GM18519 (cell line): ENCODE data around the gene NCAM2.
"Not testable (repeated sequence)": the region's sequence is repeated elsewhere in the genome, so short reads cannot be mapped to it uniquely, and the experiment has no call there.

Experiments
- ATAC-seq: cut with Tn5 transposase; IDR thresholded peaks from one replicate; pipeline ENCODE4 v1.9.1; 2021; ENCODE audit warnings: mild to moderate bottlenecking, moderate library complexity; ENCODE audit not compliant: unreplicated experiment, low FRiP score

The NCAM2 gene

GRCh38 chr21:21097466-21097865 is 99.3 kb downstream of the NCAM2 start:
- ATAC-seq, result no peak

DNA sequence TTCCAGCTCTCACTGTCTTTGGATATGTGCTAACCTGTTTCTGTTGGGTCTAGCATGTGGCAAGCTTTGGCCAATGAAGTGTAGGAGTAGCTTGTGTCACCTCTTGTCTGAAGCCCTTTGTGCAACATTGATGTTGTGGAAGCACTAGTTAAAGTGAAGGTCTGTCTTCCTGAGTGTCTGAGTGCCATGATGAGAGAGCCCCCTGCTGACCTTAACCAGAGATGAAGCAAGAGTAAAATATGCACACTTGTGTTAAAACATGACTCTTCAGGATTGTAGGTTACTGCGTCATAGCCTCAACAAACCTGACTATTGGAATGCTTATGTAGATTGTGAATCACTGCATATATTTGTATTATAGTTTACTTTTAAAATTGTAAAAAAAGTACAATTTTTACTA is 103.7 kb downstream of the NCAM2 start:
- ATAC-seq, result no peak

GRCh38 chr21:21102896-21103295 is 104.7 kb downstream of the NCAM2 start:
- ATAC-seq, result no peak

DNA sequence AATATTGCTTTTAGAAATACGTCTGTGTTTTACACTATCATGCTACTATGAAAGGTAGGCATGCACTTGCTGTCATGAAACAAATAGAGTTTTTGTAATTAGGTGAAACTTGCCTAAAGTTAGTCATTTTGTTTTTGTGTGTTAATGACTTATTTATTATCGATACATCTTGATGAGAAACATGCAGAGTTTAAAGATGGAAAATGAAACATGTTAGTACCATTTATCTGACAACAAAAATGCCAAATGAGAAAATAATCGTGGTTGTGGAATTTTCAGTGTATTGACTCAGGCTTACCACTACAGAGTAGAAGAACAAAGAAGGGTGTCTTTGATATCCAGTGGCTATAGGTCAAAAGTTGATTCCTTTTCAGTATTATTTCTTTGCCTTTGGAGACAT is 105.5 kb downstream of the NCAM2 start:
- no peak for ATAC-seq

- no peak for ATAC-seq
Measured at GRCh38 chr21:21109736-21110135, 111.5 kb downstream of the NCAM2 start.

GRCh38 chr21:21111309-21111920 is 113.2 kb downstream of the NCAM2 start:
- ATAC-seq, result no peak

DNA sequence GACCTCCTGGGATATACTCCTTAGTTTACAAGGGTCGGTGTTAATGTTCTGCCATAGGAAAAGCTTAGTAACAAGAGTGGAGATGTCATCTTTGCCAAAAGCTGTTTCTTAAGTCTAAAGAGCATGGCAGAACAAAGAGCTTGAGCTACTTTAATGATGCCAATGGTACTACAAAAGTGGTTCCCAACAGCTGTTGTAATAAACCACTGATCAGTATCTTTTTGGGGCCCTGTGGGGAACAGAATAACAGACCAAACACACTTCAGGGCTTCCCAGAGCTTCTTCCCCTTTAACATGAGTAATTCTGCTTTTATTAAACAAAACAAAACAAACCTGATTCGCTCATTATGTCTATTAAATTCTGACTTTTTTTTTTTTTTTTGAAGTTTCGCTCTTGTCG is 116.3 kb downstream of the NCAM2 start:
- ATAC-seq, result no peak

- no peak for ATAC-seq
Measured at GRCh38 chr21:21119091-21119490, 120.9 kb downstream of the NCAM2 start.

- ATAC-seq, result no peak
Measured at GRCh38 chr21:21122680-21123079, 124.5 kb downstream of the NCAM2 start.

- ATAC-seq, result no peak
Measured at GRCh38 chr21:21132390-21132789, 134.2 kb downstream of the NCAM2 start.

DNA sequence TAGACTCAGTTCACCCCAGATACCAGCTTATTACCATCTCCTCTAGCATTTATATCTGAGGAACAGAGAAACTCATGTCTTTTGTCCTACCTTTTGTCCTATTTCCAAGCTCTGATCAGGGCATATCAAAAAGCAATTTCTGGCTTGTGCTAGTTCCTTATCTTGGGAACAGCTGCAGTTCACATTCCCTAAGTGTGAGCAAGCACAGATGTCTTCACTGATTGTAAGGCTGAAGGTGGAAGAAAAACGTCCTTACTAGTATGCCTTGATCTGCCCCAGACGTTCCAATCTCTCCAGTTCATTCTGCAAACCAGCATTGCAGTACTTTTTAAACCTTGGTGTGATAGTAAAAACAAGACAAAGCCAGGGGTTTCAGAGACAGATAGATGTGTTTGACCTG is 139.8 kb downstream of the NCAM2 start:
- ATAC-seq, result no peak

GRCh38 chr21:21146587-21147373 is 148.6 kb downstream of the NCAM2 start:
- no peak for ATAC-seq

DNA sequence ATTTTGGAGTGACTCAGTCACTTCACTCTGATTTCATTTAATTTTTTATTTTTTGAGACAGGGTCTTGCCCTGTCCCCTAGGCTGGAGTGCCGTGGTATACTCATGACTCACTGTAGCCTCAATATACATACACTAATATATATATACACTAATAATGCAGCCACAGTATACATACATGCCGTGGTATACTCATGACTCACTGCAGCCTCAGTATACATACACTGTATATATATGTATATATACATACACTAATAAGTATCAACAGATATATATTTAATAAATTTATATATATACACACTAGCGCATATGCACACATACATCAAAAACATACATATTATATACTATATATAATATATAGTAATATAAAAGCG is 149.2 kb downstream of the NCAM2 start:
- ATAC-seq, result no peak

GRCh38 chr21:21148009-21148408 is 149.8 kb downstream of the NCAM2 start:
- no peak for ATAC-seq

DNA sequence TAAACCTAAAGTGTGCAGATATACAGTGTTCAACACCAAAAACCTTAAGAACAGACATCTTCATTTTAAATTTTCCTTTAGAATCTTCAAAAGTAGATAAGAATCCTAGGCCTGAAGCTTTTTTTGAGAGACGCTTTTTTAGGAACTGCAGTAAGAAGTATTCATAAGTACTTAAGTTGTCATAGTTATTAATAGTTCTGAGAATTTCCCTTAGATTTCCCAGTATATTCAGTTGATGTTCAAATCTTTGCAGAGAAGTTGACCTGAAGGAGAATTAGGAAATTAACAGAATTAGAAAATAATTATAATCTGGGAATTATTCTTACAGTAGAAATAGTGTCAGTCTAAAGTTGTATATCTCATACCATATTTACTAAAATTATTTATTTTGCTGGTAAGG is 150.3 kb downstream of the NCAM2 start:
- ATAC-seq, result no peak

- ATAC-seq, result not testable (repeated sequence)
Measured at GRCh38 chr21:21149445-21149844, 151.2 kb downstream of the NCAM2 start.

- ATAC-seq, result no peak
Measured at GRCh38 chr21:21151231-21151630, 153.0 kb downstream of the NCAM2 start.

DNA sequence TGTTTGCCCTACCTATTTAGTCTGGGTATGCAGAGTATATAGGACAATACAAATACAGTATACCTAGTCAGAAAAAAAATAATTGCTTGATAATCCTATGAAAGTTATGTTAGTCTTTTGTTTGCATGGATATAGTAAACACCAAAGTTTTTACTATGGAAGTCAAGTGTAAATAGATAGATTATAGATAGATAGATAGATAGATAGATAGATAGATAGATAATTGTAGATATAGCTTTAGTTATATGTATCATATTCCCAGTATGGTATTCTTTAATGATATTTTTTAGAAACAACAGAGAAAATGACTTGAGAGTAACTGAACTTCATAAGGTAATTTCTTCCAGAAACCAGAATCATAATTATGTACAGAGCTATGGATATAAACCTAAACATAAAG is 158.2 kb downstream of the NCAM2 start:
- ATAC-seq, result no peak

DNA sequence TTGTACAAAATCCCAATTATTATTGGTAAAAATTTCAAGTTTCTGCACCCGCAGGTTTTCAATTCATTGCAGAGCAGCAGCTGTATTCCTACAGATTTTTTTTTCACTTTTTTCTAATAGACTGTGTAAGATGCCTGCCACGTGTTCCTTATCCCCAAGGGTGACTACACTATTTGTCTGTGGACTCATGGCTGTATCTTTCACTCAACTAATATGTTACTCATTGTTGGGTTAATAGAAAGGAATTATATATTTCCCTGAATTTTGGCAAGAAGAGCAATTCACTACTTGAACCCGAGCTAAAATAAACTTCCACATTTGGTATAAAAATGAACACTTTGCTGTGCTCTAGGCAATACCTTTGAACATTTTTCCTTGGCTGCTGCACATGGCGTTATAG is 158.7 kb downstream of the NCAM2 start:
- ATAC-seq, result no peak

- ATAC-seq, result no peak
Measured at GRCh38 chr21:21158376-21158918, 160.2 kb downstream of the NCAM2 start.

GRCh38 chr21:21159253-21159899 is 161.2 kb downstream of the NCAM2 start:
- no peak for ATAC-seq

GRCh38 chr21:21162786-21163185 is 164.6 kb downstream of the NCAM2 start:
- no peak for ATAC-seq
